Measurements from ENCODE around the gene INPP5K. TPM values are rescaled to one million over a fixed set of nuclear protein-coding genes. Genes with fewer than 3 reads are reported as not detected.

The INPP5K gene
- total and polyA plus RNA-seq, 10 of the 15 experiments (the other 5 are each of a cell fraction or from before 2014, with no cell fraction given): 0.58 to 41.2 (median 23.3) TPM

- no peak for TF ChIP-seq E2F4 (IDR thresholded peaks at IDR 0.05; ENCODE audit: low read depth, low read length)
- TF ChIP-seq PBX3 (IDR thresholded peaks at IDR 0.05; ENCODE audit: insufficient replicate concordance, low read depth, low read length): no peak
Observed at GRCh38 chr17:1494736-1495253, 21.6 kb downstream of the INPP5K start (continued).

GRCh38 chr17:1494203-1494602 is 22.2 kb downstream of the INPP5K start:
- no peak overlapping the region for H3K9ac ChIP-seq (ENCODE audit: control insufficient read depth, insufficient read depth, low read length)
- no TSS peak for BruUV-seq (replicated peaks)
- in situ Hi-C loops (cut with MboI) (no loop called here), intact Hi-C loops (cut with micrococcal nuclease; ENCODE audit: unreplicated experiment) (no loop called here)
- no peaks in the 10 kb centered on the region for H3K27me3 ChIP-seq (replicated peaks in 1 of 2; ENCODE audit: control insufficient read depth in 2 of 2, insufficient read depth in 2 of 2, low read length in 1 of 2)
- FAIRE-seq (no peak), ATAC-seq (no peak), DNase-seq (ENCODE audit: low read depth, low spot score) (no peak)
- ChIA-PET POLR2A (no interaction called here), CTCF (interaction anchor here (1.2 kb wide), 1 partner anchor 129 kb away, joined by 3 read pairs; no protein-coding TSS in a partner anchor), RAD21 (ENCODE audit: unreplicated experiment) (no interaction called here), SMC1A (ENCODE audit: uncharacterized antibody, unreplicated experiment) (no interaction called here)
- H3K4me2 ChIP-seq (ENCODE audit: control insufficient read depth, insufficient read depth): no peak overlapping the region
- H3K36me3 ChIP-seq (ENCODE audit: control insufficient read depth in 2 of 2, insufficient read depth in 2 of 2, low read length in 1 of 2): peaks cover 0 to 4% of the 10 kb centered on the region in 2 experiments; a peak in 1 of 4 replicates
- H2AFZ ChIP-seq (ENCODE audit: control insufficient read depth, low read depth, low read length): no peak overlapping the region
- H3K4me3 ChIP-seq: no peak overlapping the region
- no peaks in the 10 kb centered on the region for H4K20me1 ChIP-seq (ENCODE audit: control insufficient read depth, insufficient read depth)
- no peak for TF ChIP-seq STAT1 (conservative IDR thresholded peaks at IDR 0.05)
- no peak for TF ChIP-seq TCF7 (IDR thresholded peaks at IDR 0.05; ENCODE audit: borderline replicate concordance)
- no peak for TF ChIP-seq RBBP5 (conservative IDR thresholded peaks at IDR 0.05)
- no peak for TF ChIP-seq RELA (IDR thresholded peaks at IDR 0.05; ENCODE audit: borderline replicate concordance, partially characterized antibody)
- TF ChIP-seq ZSCAN29 (IDR thresholded peaks at IDR 0.05): no peak
- no peak for TF ChIP-seq POLR2AphosphoS2 (IDR thresholded peaks at IDR 0.05; ENCODE audit: low read depth, low read length)
- TF ChIP-seq STAT3 (IDR thresholded peaks at IDR 0.05; ENCODE audit: low read depth, low read length): no peak
- TF ChIP-seq TBL1XR1 (IDR thresholded peaks at IDR 0.05; ENCODE audit: low read depth, low read length): no peak
- TF ChIP-seq CBX5 (IDR thresholded peaks at IDR 0.05; ENCODE audit: low read depth): no peak
- TF ChIP-seq ZNF622 (IDR thresholded peaks at IDR 0.05): no peak
- no peak for TF ChIP-seq BHLHE40 (IDR thresholded peaks at IDR 0.05; ENCODE audit: borderline replicate concordance in 1 of 2, low read depth in 2 of 2, low read length in 1 of 2)
- TF ChIP-seq BCL11A (IDR thresholded peaks at IDR 0.05; ENCODE audit: low read depth, low read length): no peak
- TF ChIP-seq ASH2L (IDR thresholded peaks at IDR 0.05; ENCODE audit: borderline replicate concordance, low read depth): no peak
- no peak overlapping the region for H3K27ac ChIP-seq (ENCODE audit: control insufficient read depth, insufficient read depth)
- no peaks in the 10 kb centered on the region for H3K79me2 ChIP-seq (ENCODE audit: control insufficient read depth, insufficient read depth, low read length)
- peaks cover 7% of the 10 kb centered on the region for H3K4me1 ChIP-seq (ENCODE audit: control insufficient read depth, insufficient read depth, low read length)
- WGBS (ENCODE audit: insufficient coverage, insufficient replicate concordance, low lambda C conversion rate, missing lambda C conversion rate): 93% methylated on average over 7 of the region's 7 CpGs
- no peaks in the 10 kb centered on the region for H3K9me3 ChIP-seq (replicated peaks; ENCODE audit: control insufficient read depth, insufficient read depth, low read length)
